GM18517 (cell line): ENCODE results near the gene ARHGAP20.

Source experiments
- ATAC-seq: cut with Tn5 transposase; IDR thresholded peaks from one replicate; pipeline ENCODE4 v1.9.1; 2021; ENCODE audit warnings: mild to moderate bottlenecking, moderate library complexity; ENCODE audit not compliant: unreplicated experiment

The ARHGAP20 gene

DNA sequence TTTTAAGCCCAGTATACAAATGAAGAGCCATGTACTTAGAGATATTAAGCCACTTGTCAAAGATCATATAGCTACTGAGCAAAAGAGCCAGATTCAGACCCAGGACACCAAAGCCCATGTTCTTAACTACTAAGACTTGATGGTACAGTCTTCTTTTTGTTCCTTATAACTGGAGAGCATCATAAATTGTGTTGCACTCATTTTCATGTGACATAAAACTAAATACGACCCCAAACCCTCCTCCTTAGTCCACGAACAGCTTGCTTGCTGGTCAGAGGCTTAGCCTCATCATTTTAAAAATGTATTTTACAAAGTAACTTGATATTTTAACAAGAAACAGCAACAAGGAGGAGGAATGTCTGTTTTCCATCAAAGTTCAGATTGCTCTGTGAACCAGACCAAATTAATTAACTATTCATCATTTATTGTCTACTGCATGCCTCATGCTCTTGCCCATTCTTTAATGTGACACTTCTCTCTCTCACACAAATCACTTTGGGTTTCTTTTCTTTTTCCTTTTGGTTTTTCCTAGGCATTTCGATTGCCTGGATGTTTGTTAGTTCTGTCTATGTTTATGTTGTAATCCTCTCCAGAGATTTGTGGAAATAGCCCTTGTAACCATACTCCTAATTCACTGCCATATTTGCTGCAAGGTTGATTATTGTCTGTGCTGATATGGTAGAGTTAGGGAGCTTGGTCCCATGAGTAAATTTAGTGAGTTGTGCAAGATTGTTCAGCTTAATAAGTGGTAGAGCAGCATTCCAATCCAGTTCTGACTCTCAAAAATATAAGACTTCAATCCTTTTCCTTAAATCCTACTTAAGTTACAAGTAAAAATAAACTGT is 8.4 kb upstream of the ARHGAP20 start:
- no peak for ATAC-seq

DNA sequence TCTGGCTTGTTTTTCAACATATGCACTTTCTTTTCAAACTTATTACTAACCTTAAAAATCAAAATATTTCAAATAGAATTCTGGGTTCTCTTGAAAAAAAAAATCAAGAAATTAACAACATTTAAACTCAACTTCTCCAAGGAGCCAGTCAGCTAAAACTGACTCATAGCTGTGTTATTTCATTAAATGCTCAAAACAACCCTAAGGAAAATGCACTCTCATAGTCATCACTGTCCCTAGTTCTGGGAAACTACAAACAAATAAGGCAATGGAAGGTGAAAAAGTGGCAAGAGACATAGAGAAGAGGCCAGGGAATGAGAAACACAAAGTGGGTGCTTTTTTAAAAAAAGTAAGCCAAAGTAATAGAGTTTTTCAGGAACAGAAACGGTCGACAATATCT is 4.1 kb upstream of the ARHGAP20 start:
- no peak for ATAC-seq

DNA sequence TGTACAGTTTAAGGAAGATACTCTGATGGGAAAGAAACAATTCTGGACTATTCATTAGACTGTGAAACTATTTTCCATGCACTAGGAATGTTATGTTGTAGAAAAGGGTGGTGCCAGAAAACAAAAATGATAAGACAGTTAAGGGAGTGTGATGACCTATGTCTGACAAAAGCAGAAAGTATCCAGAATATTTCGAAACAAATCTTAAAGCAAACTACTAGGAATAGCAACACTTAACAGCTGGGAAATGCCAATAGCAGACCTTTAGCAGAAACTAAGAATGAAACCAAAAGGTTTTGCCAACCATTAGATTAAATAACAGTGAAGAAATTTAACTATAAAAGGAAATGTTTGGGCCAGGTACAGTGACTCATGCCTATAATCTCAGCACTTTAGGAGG is 3.3 kb upstream of the ARHGAP20 start:
- no peak for ATAC-seq

DNA sequence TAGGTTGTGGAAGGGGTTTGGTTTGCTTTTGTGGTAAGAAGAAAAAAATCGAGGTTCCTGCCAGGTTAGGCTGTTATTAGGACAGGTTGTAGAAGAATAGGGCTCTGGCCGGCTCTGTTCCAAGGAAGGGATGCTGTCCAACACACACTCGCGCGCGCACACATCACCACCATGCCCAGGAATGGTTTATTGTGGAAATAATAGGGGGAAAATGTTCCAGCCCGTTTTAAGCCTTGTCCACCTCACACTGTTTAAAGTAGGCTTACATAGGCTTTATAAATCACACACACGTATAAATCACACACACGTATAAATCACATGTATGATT is 1.2 kb upstream of the ARHGAP20 start:
- ATAC-seq: no peak

DNA sequence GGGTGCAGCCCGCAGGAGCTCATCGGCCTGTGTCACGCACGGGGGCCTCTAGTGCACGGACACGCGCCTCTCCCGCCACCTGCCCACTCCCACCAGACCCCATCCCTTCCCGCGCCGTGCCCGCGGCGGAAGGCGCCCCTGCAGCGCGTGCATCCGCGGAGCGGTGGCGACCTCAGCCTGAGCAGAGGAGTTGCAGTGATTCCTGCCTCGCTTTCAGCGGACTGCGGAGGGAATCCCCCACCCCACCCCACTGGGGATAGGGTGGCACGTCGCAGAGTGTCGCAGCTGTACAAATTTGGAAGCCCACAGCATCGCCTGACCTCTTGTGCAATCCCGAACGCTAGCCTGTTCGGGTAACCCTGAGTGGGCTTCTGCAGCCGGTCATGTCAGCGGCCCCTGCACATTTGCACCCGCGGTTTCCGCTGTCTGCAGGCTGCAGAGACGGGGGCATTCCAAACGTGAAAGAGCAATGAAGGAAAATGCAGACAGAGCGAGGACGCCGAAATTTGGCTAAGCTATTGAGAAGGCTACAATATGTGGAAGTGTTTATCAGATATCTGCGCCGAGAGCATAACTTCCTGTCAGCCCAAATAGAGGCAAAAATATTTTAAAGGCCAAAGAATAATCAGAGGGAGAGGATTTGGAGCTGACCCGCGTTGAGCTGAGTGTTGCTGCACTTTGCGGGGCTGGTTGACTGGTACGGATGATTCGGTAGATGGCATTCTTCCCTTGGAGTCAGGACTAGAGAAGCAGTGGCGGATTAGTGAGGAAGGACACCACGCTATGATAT is 617 bp upstream of the ARHGAP20 start:
- ATAC-seq: peak; percentile 29

DNA sequence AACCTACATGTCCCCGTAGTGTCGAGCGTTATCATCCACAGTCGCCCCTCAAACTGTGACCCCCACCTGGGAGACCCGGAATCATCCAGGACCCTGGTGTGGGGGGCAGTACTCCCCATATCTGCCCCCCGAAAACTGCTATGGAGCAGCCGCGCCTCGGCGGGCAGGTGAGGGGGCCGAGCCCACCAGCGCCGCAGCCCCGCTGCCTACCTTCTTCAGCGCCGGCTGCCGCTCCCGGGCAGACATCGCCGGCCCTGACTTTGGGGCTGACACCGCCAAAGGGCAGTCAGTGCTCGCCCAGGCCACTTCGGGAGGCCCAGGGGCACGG is 825 bp downstream of the ARHGAP20 start:
- no peak for ATAC-seq

DNA sequence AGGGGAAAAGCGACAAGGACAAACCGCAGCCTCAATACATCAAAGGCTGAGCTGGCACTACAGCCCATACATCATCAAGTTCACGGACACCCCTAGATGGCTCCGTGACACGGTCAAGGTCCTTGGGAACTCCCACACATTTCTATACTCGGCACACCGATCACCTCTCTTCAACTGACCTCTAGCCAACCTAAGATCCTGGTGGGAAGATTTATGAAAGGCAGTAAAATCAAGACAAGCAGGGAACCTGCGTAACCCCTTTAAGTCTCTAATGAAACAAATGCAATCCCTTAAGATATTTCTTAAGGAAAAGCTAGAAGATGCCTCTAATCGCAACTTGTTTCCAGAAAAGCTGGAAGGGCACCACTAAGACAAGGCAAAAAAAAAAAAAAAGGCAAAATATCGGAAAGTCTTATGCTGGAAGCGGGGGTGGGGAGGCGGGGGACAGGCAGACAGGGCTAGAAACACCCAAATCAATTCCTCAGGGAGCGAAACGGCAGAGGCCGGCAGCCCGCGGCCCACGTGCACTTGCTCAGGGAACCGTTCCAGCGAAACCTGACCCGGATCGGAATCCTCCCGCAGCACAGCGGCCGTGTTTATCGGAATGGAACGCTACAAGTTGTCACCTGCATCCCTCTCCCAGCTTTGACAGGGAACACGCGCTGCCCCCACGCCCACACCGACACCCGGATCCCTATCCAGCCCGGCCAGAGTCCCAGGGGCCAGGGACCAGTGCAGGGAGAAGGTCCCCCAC is 1.4 kb downstream of the ARHGAP20 start:
- ATAC-seq: no peak

DNA sequence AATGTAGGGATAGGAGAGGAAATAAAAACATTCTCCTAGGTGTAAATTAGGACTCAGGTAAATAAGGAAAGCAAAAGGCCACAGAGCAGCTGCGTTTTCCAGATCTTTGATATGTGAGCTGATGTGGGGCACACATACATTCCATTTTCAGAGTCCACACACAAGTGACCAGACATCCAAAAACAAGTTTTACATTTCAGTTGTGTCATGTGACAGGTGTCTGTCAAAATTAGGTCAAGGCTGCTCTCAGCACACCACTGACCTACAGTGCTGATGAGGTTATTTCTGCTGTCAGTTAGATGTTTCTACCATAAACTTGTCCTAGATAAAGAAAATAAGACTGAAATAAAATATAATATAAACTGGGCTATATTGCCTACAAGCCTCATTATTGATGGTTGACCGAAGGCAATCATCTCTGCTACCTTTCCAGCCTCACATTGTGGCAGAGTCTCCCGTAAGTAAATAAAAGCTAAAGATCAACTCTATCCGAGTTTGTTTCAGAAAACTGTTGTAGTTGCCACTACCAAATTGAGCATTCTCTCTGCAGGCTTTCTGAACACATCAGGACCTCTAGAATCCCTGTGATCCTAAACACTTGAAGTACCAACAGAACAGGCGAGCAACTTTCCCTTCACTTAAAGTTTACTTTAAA is 7.9 kb downstream of the ARHGAP20 start:
- ATAC-seq: no peak

DNA sequence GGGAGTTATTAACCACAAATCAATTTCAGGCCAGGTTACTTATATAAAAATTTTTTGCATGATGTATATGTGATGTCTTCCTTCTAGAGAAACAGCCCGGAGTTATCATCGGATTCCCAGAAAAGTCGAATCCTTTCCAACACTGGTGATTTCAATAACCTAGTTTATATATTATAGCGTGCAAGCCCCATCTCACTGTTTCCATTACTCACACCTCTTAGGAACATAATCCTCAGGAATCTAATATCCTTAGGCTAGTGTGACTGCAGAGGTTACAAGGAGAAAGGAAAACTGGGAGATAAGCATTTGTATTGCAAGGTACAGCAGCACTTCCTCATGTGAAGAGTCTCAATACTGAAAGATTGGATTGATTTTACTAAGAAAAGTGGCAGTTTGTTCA is 20.3 kb downstream of the ARHGAP20 start:
- ATAC-seq: no peak

DNA sequence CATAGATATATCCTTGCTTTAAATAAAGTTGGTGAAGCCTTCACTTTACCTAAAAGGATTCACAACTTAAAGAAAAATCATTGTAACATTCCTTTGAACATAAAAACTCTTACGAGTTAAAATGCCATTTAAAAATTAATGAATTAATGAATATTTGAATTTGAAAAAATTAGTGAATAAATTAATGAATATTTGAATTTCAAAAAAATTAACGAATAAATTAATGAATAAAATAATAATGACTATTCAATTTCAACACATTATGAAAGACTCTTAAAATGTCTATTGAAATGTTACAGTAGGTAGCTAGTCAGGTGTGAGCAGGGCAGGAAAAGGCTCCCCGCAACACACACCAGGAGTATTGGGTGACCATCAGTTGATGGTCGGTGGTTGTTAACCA is 22.9 kb downstream of the ARHGAP20 start:
- ATAC-seq: no peak

DNA sequence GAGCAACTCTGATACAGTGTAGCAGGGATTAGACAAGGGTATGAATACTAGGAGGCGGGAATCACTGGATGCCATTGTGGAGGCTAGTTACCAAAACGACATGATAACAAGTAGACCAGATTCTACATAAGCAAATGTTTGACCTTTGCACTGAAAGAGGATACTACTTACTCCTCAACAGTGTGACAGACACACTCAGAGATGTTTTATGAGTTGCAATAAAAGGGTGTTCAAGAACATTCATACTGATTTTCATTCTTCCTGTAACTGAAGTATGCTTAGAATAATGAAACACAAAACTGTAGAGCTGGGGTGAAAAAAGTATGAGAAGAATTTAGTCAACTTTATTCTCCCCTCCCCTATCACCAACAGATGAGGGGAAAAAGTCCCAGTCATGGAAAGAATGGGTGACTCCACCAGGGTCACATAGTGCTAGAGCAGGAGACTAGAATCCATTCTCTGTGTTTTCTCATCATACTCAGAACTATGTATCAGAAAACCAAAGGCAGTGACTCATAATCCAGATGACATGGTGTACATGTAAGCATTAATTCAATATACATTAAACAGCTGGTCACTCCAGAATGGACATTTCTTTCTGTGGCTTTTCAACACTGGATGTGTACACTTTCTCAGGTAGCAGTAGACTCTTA is 32.8 kb downstream of the ARHGAP20 start:
- no peak for ATAC-seq

DNA sequence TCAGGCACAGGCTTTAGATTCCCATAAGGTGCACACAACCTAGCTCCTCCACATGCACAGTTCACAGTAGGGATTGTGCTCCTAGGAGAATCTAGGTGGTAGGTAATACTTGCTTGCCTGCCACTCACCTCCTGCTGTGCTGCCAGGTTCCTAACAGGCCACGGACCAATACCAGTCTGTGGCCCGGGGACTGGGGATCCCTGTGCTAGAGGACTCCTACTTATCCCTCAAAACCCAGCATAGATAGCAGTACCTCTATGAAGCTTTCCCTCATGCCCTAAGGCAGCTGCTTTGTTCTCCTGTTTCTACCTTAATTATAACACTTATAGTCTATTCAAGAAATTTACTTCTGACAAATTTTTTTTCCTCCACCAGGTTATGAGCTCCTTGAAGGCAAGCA is 36.7 kb downstream of the ARHGAP20 start:
- ATAC-seq: no peak

DNA sequence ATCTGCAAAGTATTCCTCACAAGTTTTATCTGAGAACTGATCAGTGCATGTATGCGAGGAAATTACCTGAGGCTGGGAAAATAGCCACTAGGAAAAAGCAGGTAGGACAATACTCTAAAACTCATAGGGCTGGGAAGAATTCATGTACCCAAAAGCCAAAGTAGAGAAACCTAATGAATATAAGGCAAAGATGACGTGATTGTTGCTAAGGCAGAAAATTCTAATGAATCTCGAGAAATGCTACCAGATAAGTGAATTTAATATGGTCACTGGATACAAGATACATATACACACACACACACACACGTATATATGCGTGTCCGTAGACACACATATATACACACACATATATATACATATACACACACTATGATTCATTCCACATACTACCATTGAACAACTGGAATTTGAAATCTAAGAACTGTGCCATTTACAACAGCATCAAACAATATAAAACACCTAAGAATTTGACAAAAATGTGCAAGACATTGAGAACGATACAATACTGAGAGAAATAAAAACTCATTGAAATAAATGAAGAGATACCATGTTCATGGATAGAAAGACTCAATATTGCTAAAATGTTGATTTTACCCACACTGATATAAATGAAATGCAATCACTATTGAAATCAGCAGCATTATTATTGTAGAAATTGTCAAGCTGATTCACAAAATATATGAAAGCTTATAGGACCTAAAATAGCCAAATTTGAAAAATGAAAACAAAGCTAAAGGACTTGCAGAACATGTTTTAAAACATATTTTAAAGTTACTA is 46.4 kb downstream of the ARHGAP20 start:
- ATAC-seq: no peak

DNA sequence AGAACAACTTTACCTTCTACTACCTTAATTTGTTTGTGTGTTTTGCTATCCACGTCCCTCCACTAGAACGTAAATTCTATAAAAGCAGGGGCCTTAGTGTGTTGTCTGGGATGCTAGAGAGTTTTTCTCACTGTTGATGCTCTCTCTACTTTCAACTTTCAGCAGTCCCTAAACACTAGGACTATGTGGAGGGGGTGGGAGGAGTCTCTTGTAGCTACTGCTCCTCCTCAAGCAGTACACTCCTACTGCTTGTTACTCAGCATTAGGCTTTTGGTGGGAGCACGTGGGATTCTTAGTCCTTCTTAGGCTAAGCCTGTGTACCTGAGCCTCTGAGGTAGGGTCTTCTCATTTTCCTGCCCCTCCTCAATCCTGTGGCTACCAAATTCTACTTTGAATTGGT is 56.3 kb downstream of the ARHGAP20 start:
- ATAC-seq: no peak

DNA sequence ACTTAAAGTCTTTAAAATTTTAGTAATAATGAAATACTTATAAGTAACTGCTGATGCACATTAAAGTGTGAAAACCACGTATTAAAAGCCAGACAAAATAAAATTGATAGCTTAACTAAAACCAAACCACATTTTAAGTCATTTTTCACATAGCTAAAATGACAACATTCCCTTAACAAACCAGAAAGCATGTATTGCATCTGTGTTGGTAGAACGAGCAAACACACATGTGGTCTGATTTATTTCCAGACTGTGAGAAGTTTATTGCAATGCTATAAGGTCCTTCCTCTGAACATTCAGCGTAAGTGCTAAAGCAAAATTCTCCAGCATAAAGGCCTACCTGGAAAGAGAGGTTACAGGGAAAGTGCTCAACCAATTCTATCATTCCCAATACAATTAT is 57.8 kb downstream of the ARHGAP20 start:
- ATAC-seq: no peak

DNA sequence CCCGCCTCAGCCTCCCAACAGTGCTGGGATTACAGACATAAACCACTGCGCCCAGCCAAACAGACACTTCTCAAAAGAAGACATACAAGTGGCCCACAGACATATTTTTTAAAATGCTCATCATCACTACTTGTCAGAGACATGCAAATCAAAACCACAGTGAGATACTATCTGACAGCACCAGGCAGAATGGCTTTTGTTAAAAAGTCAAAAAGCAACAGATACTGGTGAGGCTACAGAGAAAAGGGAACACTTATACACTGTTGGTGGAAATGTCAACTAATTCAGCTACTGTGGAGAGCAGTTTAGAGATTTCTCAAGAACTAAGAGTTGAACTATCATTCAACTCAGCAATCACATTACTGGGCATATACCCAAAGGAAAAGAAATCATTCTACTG is 67.0 kb downstream of the ARHGAP20 start:
- no peak for ATAC-seq

DNA sequence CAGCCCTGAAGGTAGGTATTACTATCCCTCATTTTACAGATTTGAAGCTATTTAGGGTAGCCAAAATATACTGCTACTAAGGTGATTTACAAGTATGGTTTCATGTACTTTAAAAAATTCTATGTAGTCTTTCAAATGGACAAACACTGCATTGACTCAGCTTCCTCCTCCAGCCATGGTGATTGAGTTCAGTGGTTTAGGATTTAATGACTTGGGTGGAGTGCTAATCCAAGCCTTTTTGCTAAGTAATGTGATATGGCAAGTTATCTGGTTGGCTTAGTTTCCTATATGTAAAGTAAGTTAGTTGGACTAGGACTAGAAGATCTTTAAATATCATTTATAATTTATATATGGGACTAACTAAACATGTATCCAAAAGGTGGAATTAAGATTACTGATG is 77.9 kb downstream of the ARHGAP20 start:
- ATAC-seq: no peak

DNA sequence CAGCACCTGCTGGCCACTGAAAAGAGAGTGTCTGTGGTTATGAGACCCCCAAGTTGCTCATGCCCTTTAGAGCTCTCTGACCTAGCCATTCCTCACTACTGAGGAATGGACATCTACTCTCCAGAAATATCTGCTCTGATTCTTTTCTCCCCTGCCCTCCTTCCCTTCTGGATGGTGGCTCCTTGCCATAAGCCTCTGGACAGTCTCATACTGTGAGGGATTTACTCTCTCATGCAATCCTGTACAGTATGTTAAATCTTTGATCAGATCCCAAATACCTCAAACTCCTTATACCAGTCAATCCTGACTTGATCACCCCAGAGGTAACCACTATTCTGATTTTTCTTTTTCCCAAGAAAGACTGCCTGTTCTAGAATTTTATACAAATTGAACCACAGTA is 80.7 kb downstream of the ARHGAP20 start:
- no peak for ATAC-seq

DNA sequence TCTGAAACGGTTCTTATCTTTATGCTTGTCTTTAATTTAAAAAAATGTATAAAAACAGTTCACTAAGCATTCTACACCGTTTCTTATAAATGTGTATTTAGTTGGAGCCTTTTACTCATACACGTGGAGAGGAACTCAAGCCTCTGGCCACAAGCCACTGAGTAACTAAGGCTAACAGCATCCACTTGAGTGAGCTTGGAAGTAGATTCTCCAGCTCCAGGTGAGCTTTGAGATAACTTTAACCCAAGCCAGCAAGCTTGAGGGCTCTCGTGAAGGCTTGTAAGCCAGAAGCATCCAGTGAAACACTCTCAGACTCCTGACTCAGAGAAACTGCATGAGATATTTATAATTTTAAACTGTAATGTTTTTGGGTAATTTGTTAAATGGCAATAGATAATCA is 82.6 kb downstream of the ARHGAP20 start:
- no peak for ATAC-seq

DNA sequence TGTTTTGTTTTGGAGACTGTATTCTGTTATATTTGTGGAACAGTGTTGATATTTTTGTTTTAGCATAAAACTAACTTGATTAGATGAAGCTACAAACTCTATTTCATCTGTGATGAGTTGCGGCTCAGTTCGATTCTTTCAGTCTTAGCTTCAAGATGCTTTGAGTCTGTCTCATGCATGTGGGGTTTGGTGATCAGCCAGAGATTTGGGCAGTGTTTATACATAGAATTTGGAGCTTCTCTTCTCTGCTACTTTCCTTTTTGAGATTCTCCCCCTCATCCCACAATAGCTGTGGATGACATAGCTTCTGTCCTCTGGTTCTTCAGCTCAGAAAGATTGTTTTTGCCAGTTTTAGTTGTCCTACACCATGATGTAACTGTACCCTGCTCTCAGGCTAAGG is 90.4 kb downstream of the ARHGAP20 start:
- no peak for ATAC-seq
